OCI-M1 (cell line): ENCODE data around the gene THRAP3.
"Not testable (repeated sequence)": the region's sequence is repeated elsewhere in the genome, so short reads cannot be mapped to it uniquely, and the experiment has no call there.

Experiments used
- DNase-seq: peaks from one replicate; lab custom pipeline; 2025; lab: John Stamatoyannopoulos, UW

Gene THRAP3

DNA sequence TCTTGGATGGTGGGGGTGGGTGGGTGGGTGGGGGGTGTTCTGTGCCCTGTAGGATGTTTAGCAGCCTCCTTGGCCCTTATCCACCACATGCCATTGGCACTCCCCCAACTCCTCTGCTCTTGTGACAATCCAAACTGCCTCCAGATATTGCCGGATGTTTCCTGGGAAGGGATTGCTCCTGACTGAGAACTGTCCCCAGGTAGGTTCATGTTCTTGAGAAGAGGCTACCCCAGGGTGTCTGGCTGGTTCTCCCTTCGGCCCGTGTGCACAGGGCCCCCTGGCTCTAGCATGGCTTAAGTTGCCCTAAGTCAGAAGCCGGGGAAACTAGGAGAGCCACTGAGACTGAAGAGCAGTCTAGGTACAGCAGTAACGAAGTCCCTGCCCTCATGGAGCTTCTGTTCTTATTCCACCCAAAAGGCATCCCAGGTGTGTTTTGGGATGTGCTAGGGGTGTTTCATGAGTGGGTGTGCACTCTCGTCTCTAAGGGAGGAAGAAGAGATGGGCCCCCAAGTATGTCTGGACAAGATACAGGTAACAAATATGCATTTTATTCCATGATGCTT, 19.8 kb upstream of the THRAP3 start:
- no peak for DNase-seq

DNA sequence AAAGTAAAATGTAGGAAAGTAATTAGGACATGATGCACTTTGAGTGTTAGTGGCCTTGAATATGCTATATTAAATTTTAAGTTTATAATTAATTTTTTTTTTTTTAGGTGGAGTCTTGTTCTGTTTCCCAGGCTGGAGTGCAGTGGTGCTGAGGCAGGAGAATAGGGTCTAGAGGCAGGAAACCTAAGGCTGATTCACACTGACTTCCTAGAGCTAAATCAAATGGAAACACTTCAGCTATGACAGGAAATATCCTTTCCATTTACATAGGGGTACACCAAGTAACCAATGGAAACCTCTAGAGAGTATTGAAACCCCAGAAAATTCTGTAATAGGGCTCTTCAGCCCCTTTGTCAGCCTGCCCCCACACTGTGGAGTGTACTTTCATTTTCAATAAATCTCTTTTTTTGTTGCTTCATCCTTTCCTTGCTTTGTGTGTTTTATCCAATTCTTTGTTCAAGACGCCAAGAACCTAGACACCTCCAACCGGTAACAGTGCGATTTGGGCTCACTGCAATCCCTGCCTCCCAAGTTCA, 17.9 kb upstream of the THRAP3 start:
- DNase-seq: no peak

DNA sequence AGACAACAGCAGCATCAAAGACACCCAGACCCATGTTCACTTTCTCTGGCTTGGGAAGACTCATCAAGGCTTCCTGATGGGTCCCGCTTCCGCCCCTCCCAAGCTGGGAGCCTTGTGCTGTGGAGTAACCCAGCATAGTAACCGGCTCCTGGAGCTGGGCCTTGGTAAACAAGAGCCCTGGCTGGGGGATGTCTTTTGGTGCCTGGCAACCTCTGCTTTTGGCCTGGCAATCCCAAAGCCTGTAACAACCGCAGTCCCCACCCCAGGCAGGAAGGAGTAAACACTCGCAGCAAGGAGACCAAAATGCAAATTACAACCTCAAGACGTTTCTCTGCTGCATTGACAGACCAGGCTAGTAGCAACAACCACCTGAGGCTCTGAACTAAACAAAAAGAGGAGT, 16.9 kb upstream of the THRAP3 start:
- no peak for DNase-seq

DNA sequence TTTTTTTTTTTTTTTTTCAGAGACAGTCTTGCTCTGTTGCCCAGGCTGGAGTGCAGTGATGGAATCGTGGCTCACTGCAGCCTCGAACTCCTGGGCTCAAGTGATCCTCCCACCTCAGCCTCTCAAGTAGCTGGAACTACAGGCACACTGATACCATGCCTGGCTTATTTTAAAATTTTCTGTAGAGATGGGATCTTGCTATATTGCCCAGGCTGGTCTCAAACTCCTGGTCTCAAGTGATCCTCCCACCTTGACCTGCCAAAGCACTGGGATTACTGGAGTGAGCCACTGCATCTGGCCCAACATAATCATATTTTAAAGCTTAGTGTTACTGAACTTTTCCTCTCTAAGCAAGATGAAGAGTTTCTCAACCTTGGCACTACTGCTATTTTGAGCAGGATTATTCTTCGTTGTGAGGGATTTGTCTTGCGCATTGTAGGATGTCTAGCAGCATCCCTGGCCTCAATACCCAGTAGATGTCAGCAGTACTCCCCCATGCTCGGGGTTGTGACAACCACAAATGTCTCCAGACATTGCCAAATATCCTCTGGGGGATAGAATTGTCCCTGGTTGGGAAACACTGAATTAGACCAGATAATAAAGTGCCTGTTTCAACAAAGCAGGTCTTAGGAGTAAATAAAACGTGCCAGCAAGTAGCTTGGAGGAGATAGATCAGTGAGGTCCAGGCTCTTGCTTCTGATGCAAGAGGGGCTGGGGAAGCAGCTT, 15.1 kb upstream of the THRAP3 start:
- peak; percentile 30 for DNase-seq

DNA sequence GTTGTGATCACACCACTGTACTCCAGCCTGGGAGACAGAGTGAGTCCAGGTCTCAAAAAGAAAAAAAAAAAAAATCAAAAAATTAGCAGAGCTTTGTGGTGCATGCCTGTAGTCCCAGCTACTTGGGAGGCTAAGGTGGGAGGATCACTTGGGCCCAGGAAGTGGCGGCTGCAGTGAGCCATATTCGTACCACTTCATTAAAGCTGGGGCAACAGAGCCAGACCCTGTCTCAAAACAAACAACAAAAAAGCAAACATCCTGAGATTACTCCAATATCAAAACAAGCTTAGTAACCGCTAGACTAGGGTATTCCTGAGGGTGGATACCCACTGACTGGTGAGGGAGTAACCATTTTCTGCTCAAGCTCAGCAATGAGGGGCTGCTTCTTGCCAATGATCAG, 12.9 kb upstream of the THRAP3 start:
- DNase-seq: no peak

DNA sequence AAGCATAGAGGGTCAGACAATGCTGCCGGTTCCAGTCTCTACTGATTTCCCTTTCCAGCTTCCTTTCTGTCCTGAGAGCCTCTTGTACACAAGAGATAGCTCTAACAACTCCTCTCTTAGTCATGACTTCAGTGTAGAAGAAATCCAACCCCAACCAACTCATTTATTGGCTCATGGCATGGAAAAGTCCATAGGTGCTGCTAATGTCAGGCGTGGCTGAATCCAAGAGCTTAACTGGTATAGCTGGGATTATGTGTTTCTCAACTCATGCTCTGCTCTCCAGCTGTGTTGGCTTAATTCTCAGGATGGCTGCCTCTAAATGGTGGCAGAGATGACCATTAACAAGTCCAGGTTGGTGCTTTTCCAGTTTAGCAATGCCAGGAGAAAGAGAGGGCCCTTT, 12.4 kb upstream of the THRAP3 start:
- no peak for DNase-seq

DNA sequence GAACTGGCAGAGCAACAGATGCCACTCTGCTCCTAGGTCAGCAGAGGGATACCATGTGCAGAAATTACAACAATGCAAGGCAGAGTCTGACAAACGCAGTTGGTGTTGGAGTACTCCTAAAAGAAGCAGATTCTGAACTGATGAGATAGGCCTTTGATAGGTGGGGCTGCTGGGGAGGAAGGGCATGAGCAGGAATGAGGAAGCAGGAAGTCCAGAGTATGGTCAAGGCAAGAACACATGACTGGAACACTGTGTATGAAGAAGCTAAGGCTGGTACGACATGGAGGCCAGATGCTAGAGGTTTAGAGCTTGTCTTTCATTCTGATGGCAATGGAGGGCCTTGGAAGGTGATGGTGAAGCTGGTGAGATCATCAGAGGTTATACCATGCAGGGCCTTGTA, 11.5 kb upstream of the THRAP3 start:
- peak; percentile 62 for DNase-seq

DNA sequence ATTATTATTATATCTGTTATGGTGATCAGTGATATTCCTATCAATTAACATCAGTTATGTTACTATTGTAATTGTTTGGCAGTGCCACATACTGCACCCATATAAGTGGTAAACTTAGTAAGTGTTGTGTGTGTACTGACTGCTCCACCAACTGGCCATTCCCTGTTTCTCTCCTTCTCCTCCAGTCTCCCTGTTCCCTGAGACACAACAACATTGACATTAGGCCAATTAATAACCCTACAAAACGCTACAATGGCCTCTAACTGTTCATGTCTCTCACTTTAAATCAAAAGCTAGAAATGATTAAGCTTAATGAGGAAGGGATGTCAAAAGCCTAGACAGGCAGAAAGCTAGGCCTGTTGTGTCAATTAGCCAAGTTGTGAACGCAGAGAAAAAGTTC, 6.6 kb upstream of the THRAP3 start:
- peak; percentile 23 for DNase-seq

DNA sequence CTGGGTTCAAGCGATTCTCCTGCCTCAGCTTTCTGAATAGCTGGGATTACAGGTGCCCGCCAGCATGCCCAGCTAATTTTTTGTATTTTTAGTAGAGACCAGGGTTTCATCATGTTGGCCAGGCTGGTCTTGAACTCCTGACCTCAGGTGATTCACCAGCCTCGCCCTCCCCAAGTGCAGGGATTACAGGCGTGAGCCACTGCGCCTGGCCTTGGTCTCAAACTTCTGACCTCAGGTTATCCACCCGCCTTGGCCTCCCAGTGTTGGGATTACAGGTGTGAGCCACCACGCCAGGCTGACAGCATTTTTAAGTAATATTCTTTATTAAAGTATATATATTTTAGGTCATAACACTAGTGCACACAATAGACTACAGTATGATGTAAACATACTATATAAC, 2.3 kb upstream of the THRAP3 start:
- DNase-seq: not testable (repeated sequence)

DNA sequence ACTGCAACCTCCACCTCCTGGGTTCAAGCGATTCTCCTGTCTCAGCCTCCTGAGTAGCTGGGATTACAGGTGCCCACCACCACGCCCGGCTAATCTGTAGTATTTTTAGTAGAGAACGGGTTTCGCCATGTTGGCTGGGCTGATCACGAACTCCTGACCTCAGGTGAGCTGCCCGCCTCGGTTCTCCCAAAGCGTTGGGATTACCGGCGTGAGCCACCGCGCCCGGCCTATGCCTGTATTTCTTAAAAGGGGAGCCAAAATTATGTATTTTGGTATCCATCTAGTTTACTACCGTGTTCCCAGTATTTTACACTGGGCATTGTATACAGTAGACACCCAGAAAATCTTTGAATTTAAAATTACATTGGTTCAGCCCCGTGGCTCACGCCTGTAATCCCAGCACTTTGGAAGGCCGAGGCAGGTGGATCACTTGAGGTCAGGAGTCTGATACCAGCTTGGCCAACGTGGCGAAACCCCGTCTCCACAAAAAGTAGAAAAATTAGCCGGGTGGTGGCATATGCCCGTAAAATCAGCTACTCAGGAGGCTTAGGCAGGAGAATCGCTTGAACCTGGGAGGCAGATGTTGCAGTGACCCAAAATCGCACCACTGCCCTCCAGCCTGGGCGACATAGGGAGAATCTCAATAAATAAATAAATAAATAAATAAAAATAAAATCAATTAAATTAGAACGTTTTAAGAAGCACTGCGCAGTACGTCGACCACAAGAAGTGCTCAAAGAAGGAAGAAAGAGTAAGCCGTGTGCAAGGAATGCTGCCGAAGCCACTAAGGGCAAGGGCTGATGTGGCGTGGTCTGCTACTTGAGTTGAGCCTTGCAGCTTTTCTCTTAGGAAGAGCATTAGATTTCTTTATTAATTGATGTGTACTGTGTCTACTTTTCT, 1.5 kb upstream of the THRAP3 start:
- DNase-seq: no peak

DNA sequence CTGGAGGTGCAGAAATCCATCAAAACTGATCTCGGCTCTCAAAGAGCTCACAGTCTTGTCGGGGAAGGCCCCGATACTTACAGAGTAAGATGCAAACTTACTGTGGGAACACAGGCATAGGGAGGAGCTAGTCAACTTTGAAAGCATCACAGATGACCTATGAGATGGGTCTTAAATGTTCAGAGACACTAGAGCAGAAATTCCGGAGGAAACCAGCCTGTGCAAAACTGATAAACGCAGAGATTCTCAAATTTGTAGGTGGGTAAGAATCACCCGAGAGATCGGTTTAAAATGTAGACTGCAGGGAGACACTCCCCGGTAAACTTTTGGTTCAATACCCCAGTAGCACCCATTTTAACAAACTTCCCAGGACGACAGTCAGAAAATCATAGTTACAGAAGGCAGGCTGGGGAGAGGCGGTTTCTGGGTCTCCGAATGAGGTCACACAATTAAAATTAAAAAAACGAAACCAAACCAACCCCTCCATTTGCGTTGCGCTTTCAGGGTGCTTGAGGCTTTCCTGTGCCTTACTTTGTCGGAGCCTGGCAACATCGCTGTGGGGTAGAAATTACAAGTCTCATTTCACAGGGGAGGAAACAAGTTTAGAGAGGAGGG, 755 bp upstream of the THRAP3 start:
- DNase-seq: peak; percentile 87

DNA sequence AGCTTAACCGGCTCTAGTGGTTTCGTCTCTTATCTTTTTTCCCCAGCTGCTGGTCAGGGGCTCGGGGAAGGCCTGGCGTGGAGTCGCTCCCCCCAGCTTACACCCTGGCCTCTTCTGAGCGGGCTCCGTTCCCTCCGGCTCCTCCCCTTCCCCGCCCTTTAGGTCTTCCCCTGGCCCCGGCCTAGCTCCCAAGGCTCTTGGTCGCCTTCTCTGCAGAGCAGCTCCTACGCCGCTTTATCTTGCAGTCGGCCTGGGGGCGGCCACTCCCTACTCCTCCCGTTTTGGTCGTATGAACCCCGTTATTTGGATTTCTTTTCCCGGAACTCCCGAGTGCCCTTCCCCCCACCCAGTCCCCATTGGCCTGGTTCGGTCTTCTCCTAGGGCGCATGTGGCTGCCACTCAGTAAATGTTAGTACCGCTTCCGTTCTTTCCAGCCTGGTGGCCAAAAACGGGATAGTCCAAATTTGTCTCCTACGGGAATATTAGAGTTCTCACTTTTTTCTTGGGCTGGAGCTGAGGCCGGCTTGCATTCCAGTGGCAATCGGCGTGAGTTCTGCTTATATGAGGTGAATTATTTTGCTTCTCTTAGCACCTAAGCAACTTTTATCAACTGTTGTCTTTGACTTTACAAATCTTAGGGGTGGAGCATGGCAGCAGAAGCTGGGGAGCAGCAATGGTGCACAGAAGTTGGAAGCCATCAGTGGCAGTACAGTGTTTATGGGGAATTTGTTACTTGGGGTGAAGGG, 467 bp downstream of the THRAP3 start:
- DNase-seq: peak; percentile 95

DNA sequence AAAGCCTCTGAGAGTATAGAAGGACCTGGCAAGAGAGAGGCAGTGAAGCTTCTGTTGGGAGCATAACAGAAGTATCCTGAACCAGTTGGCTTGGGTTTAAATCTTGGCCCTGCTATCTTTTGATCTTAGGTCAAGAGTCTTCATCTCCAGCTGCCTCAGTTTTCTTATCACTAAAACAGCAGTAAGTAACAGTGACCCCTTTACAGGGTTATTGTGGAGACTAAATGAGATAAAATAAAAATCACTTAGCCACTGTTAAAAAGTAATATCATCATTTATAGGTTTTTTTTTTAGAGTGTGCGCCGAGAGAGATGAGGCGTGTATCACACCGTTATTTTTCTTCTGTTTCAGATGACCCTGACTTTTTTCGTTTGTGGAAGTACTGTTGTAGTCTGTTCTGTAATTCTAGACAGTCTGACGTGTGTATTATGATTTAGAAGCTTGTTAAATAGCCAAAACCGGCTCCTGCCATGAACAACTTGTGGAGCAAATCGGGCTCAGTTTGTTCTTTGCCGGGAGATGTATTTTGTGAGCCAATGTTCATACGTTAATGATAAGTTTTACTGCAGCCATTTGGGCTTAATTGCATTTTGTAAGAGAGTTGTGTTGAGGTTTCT, 1.1 kb downstream of the THRAP3 start:
- peak; percentile 66 for DNase-seq

DNA sequence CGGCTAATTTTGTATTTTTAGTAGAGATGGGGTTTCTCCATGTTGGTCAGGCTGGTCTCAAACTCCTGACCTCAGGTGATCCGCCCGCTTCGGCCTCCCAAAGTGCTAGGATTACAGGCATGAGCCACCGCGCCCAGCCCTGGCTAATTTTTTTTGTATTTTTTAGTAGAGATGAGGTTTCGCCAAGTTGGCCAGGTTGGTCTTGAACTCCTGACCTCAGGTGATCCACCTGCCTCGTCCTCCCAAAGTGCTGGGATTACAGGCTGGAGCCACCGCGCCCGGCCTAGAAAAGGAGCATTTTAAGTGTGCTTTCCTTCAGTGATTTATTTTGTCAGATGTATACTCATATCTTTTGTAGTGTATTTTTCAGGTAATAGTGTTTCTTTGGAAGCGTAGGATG, 6.0 kb downstream of the THRAP3 start:
- DNase-seq: not testable (repeated sequence)

DNA sequence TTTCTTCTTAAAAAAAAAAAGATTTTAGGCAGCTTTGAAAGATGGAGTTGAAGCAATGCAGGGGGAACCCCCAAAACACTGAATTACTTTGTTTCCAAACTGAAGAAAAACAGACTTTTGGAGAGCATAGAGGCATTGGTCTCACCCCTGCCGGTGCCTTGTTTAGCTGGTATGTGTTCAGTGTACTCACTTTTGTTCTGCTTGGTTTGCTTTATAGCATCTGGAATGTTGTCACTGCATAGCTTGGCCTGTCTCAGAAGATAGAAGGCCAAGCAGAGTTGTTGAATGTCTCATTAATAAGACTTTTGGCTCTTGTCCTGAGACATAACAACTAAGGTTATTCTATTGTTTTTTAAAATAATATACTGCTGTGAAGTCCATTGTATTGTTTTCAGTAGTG, 6.9 kb downstream of the THRAP3 start:
- DNase-seq: no peak

DNA sequence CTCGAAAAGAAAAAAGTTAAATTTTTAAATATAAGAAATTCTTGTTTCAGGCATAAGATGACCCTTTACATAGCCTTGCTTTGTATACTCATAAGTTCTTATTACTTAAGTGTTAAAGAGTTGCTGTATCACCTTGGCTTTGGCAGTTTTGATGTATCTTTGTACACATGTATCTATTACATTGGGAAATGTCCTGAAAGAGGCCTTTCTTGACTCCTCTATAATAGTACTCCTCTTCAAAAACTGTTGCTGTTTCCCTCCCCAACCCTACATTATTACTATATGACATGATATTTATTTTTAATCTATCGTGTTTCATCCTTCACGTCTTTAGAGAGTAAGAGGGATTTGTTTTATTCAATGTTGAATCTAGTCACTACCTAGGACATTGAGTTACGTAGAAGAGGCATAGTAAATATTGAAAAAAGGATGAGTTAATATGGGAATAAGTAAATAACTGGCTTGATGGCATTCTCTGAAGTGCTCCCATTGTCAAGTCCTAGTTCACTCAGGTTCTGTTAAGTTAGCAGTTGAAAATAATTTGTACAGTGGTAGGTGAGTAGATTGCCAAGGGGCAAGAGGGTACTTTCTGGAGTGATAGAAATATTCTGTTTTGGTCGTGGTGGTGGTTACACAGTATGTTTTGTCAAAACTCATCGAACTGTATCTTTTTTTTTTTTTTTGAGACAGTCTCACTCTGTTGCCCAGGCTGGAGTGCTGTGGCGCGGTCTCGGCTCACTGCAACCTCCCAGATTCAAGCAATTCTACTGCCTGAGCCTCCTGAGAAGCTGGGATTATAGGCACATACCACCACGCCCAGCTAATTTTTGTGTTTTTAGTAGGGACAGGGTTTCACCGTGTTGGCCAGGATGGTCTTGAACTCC, 8.2 kb downstream of the THRAP3 start:
- DNase-seq: no peak

DNA sequence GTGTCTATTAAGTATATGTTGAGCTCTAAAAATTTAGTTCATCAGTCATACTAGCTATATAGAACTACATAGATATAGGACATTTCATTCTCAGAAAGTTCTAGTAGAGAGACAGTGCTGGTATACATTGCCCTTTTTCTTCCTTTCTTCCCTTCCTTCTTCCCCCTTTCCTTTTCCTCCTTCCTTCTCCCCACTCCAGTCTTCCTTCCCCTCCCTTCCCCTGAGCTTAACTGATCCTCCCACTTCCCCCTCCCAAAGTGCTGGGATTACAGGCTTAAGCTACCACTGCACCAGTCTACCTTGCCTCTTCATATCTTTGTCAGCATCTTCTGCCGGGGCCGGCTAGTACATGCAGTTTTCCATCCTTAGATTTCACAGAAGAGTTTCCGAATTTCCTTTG, 12.1 kb downstream of the THRAP3 start:
- no peak for DNase-seq

DNA sequence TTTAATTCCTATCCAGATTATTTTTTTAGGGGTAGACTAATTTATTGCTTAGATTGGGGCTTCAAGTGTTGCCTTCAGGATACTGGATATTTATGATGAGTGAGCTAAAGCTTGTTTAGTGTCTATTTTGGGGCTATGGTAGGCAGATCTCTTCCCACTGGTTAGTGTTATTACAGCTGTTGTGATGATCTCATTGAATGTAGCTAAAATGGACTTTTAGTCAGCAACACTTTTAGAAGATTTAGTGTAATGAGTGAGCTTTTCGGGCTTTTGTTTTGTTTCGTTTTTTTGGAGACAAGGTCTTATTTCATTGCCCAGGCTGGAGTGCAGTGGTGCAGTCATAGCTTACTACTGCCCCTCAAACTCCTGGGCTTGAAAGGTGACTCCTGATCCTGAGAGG, 14.2 kb downstream of the THRAP3 start:
- no peak for DNase-seq

DNA sequence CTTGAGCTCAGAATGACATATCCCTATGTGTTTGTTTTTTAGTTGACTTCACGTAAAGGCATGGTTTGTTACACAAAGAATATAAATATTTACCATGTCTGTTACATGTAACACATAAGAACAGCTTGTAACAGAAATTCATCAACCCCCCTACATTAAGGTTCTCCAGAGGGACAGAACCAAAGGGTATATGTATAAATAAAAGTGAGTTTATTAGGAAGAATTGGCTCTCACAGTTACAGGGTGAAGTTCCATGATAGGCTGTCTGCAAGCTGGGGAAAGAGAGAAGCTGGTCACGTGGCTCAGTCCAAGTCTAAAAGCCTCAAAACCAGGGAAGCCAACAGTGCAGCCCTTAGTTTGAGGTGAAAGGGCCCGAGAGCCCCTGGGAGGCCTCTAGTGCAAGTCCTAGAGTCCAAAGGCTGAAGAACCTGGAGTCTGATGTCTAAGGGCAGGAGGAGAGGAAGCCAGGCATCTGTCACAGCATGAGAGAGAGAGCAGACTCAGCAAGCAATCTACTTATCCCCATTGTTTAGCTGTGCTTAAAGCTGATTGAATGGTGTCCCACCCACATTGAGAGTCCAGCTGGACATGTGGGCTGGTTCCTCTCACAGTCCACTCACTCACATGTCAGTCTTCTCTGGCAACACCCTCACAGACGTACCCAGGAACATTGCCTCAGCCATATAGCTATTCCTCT, 15.8 kb downstream of the THRAP3 start:
- DNase-seq: no peak

DNA sequence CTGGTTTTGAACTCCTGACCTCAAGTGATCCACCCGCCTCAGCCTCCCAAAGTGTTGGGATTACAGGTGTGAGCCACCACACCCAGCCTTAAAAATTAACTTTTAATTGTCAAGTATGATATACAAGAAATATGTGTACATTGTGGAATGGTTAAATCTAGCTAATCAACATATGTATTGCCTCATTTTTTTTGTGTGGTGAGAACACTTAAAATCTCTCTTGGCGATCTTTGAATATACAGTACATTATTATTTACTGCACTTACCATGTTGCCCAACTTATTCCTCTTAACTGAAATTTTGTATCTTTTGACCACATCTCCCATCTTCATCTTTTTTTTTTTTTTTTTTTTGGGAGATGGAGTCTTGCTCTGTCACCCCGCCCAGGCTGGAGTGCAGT, 23.3 kb downstream of the THRAP3 start:
- DNase-seq: peak; percentile 39
